AG09319 (cell line): ENCODE results near the gene VTCN1.

Source experiments
- DNase-seq: peaks from one replicate; pipeline ENCODE4 v3.0.0-alpha.2; 2010; ENCODE audit warnings: low read depth; ENCODE audit errors: extremely low read depth
- CTCF ChIP-seq: IDR thresholded peaks from 2 replicates; pipeline ENCODE4 v1.5.1; 2011; ENCODE audit warnings: low read depth, mild to moderate bottlenecking, inconsistent platforms, low read length, moderate library complexity

Gene VTCN1

GRCh38 chr1:117096951-117097408 lies 113.7 kb downstream of the VTCN1 start:
- no peak for TF ChIP-seq CTCF
- DNase-seq = peak; percentile 25

- DNase-seq = peak; percentile 24
- no peak for TF ChIP-seq CTCF
Measured at GRCh38 chr1:117094841-117095604, 115.7 kb downstream of the VTCN1 start.

- peak; percentile 22 for TF ChIP-seq CTCF
- no peak for DNase-seq
Measured at GRCh38 chr1:117093870-117094621, 116.7 kb downstream of the VTCN1 start.
